Mesendoderm (in vitro differentiated cells): Measurements from ENCODE around the gene ARID3A.

Experiments used
- DNase-seq: peaks from one replicate; pipeline ENCODE4 v3.0.0; 2013
- H2AK5ac ChIP-seq: 2 replicates; pipeline ENCODE4 v1.6.1; 2013; ENCODE audit warnings: low read length, inconsistent platforms
- H2BK120ac ChIP-seq: 2 replicates; pipeline ENCODE4 v1.6.1; 2013; ENCODE audit warnings: low read depth, mild to moderate bottlenecking, low read length, moderate library complexity, mixed read lengths
- H2BK15ac ChIP-seq: replicated peaks from 2 replicates; pipeline ENCODE4 v1.6.1; 2013; ENCODE audit warnings: low read depth, mild to moderate bottlenecking, moderate library complexity
- H2BK5ac ChIP-seq: 2 replicates; pipeline ENCODE4 v1.6.1; 2013; ENCODE audit warnings: low read length, inconsistent platforms
- H3K18ac ChIP-seq: 2 replicates; pipeline ENCODE4 v1.6.1; 2013; ENCODE audit warnings: mild to moderate bottlenecking, low read length, mixed read lengths
- H3K23ac ChIP-seq: one replicate; pipeline ENCODE4 v1.6.1; 2013; ENCODE audit warnings: low read length
- H3K27ac ChIP-seq: 2 replicates; pipeline ENCODE4 v1.5.1; 2013; ENCODE audit warnings: low read depth, mild to moderate bottlenecking, inconsistent platforms, low read length, moderate library complexity
- H3K27me3 ChIP-seq: 2 replicates; pipeline ENCODE4 v1.6.1; 2013; ENCODE audit warnings: low read length, control low read depth, mild to moderate bottlenecking, inconsistent platforms; ENCODE audit not compliant: insufficient read depth, poor library complexity
- H3K36me3 ChIP-seq: 2 replicates; pipeline ENCODE4 v1.6.1; 2013; ENCODE audit warnings: low read length, inconsistent platforms; ENCODE audit not compliant: control insufficient read depth, insufficient read depth
- H3K4ac ChIP-seq: one replicate; pipeline ENCODE4 v1.6.1; 2013; ENCODE audit warnings: low read depth, mild to moderate bottlenecking, low read length, moderate library complexity
- H3K4me1 ChIP-seq: 2 replicates; pipeline ENCODE4 v1.6.1; 2013; ENCODE audit warnings: low read depth, low read length, inconsistent platforms; ENCODE audit not compliant: control insufficient read depth
- H3K4me2 ChIP-seq: 2 replicates; pipeline ENCODE4 v1.6.1; 2013; ENCODE audit warnings: low read length
- H3K4me3 ChIP-seq: 2 replicates; pipeline ENCODE4 v1.5.1; 2013; ENCODE audit warnings: mild to moderate bottlenecking, low read length
- H3K56ac ChIP-seq: one replicate; pipeline ENCODE4 v1.6.1; 2013; ENCODE audit warnings: low read length
- H3K79me1 ChIP-seq: 2 replicates; pipeline ENCODE4 v1.6.1; 2013; ENCODE audit warnings: low read length, inconsistent platforms
- H3K79me2 ChIP-seq: 2 replicates; pipeline ENCODE4 v1.6.1; 2013; ENCODE audit warnings: mild to moderate bottlenecking, low read length; ENCODE audit not compliant: control insufficient read depth, insufficient read depth
- H3K9ac ChIP-seq: 2 replicates; pipeline ENCODE4 v1.6.1; 2013; ENCODE audit warnings: low read length, inconsistent platforms
- H4K5ac ChIP-seq: one replicate; pipeline ENCODE4 v1.6.1; 2013; ENCODE audit warnings: low read length
- H4K8ac ChIP-seq: one replicate; pipeline ENCODE4 v1.6.1; 2013; ENCODE audit warnings: low read depth, mild to moderate bottlenecking, control low read depth, low read length, moderate library complexity
- WGBS: extraction: QIAGEN DNeasy Blood & Tissue Kit; methylation state at CpG from one replicate; pipeline ENCODE4 v1.1.7; 2013; ENCODE audit warnings: low lambda C conversion rate, missing lambda C conversion rate; ENCODE audit not compliant: insufficient coverage; ENCODE audit errors: extremely low coverage; 5-methylcytosine and 5-hydroxymethylcytosine counted together

ARID3A gene

GRCh38 chr19:896999-897398 is 28.8 kb upstream of the ARID3A start:
- Histone ChIP-seq H3K18ac (no peak overlapping the region), H3K9ac (no peak overlapping the region), H4K8ac (no peak overlapping the region), H3K36me3 (no peaks in the 10 kb centered on the region), H3K79me2 (peaks cover 3% of the 10 kb centered on the region), H3K4ac (no peak overlapping the region), H3K27ac (no peak overlapping the region), H3K4me1 (no peaks in the 10 kb centered on the region), H4K5ac (no peak overlapping the region), H2BK120ac (no peak overlapping the region), H3K27me3 (no peaks in the 10 kb centered on the region), H3K23ac (no peak overlapping the region), H3K4me3 (no peak overlapping the region), H3K56ac (no peak overlapping the region), H2BK15ac (no peak overlapping the region), H2BK5ac (no peak overlapping the region), H3K79me1 (no peaks in the 10 kb centered on the region), H3K4me2 (no peak overlapping the region), H2AK5ac (no peak overlapping the region)
- WGBS: no CpG with 5 or more reads among the region's 11 CpGs
- no peak for DNase-seq

GRCh38 chr19:897442-898039 is 28.3 kb upstream of the ARID3A start:
- Histone ChIP-seq H3K79me2 (no peaks in the 10 kb centered on the region), H3K27me3 (no peaks in the 10 kb centered on the region)
- no CpG with 5 or more reads among the region's 26 CpGs for WGBS

GRCh38 chr19:898663-899062 is 27.2 kb upstream of the ARID3A start:
- Histone ChIP-seq H3K4me3 (no peak overlapping the region), H3K4me1 (no peaks in the 10 kb centered on the region), H2AK5ac (no peak overlapping the region), H2BK5ac (no peak overlapping the region), H3K27me3 (no peaks in the 10 kb centered on the region), H3K79me2 (no peaks in the 10 kb centered on the region), H4K8ac (no peak overlapping the region), H3K36me3 (no peaks in the 10 kb centered on the region), H3K4me2 (no peak overlapping the region), H2BK120ac (no peak overlapping the region), H3K56ac (no peak overlapping the region), H2BK15ac (no peak overlapping the region), H3K79me1 (no peaks in the 10 kb centered on the region), H4K5ac (no peak overlapping the region), H3K27ac (no peak overlapping the region), H3K18ac (no peak overlapping the region), H3K4ac (no peak overlapping the region), H3K23ac (no peak overlapping the region), H3K9ac (no peak overlapping the region)
- WGBS: no CpG with 5 or more reads among the region's 20 CpGs
- DNase-seq: no peak

More at GRCh38 chr19:897442-898039, 28.3 kb upstream of the ARID3A start:
- Histone ChIP-seq H3K9ac (no peak overlapping the region), H2BK5ac (no peak overlapping the region), H4K8ac (no peak overlapping the region), H3K18ac (no peak overlapping the region), H4K5ac (no peak overlapping the region), H3K56ac (no peak overlapping the region), H3K23ac (no peak overlapping the region), H3K4me2 (no peak overlapping the region), H3K4ac (no peak overlapping the region), H3K27ac (no peak overlapping the region), H3K36me3 (no peaks in the 10 kb centered on the region), H2BK15ac (no peak overlapping the region), H2AK5ac (no peak overlapping the region), H3K79me1 (no peaks in the 10 kb centered on the region), H3K4me1 (no peaks in the 10 kb centered on the region), H2BK120ac (no peak overlapping the region), H3K4me3 (no peak overlapping the region)
- DNase-seq: no peak

GRCh38 chr19:899336-900042 is 26.3 kb upstream of the ARID3A start:
- H3K79me2 ChIP-seq: peaks cover 2% of the 10 kb centered on the region
- H3K23ac ChIP-seq: no peak overlapping the region
- H3K4me3 ChIP-seq: no peak overlapping the region
- H3K36me3 ChIP-seq: no peaks in the 10 kb centered on the region
- H3K18ac ChIP-seq: no peak overlapping the region
- WGBS: no CpG with 5 or more reads among the region's 32 CpGs
- H2BK120ac ChIP-seq: no peak overlapping the region
- no peak overlapping the region for H2BK15ac ChIP-seq
- H3K9ac ChIP-seq: no peak overlapping the region
- H4K5ac ChIP-seq: no peak overlapping the region
- H3K56ac ChIP-seq: no peak overlapping the region
- H3K4me1 ChIP-seq: no peaks in the 10 kb centered on the region
- no peaks in the 10 kb centered on the region for H3K27me3 ChIP-seq
- H4K8ac ChIP-seq: no peak overlapping the region
- H3K4me2 ChIP-seq: no peak overlapping the region
- no peak overlapping the region for H2AK5ac ChIP-seq
- no peak for DNase-seq
- no peak overlapping the region for H3K27ac ChIP-seq
- H3K4ac ChIP-seq: no peak overlapping the region
- H3K79me1 ChIP-seq: peaks cover 2% of the 10 kb centered on the region
- no peak overlapping the region for H2BK5ac ChIP-seq

- Histone ChIP-seq H3K79me2 (peaks cover 2% of the 10 kb centered on the region), H3K79me1 (peaks cover 2% of the 10 kb centered on the region), H2BK120ac (no peak overlapping the region), H3K27ac (no peak overlapping the region), H3K4me3 (no peak overlapping the region), H3K18ac (no peak overlapping the region), H2AK5ac (no peak overlapping the region), H2BK15ac (no peak overlapping the region), H3K4ac (no peak overlapping the region), H2BK5ac (no peak overlapping the region), H3K9ac (no peak overlapping the region), H3K23ac (no peak overlapping the region), H3K36me3 (no peaks in the 10 kb centered on the region), H3K27me3 (no peaks in the 10 kb centered on the region), H3K4me1 (no peaks in the 10 kb centered on the region), H4K5ac (no peak overlapping the region), H4K8ac (no peak overlapping the region), H3K56ac (no peak overlapping the region), H3K4me2 (no peak overlapping the region)
- no CpG with 5 or more reads among the region's 15 CpGs for WGBS
- DNase-seq: no peak
Observed at GRCh38 chr19:900043-900301, 25.9 kb upstream of the ARID3A start.
